HG03159 (cell line): ENCODE results near the gene ASNS.
"Not testable (repeated sequence)": the region's sequence is repeated elsewhere in the genome, so short reads cannot be mapped to it uniquely, and the experiment has no call there.

Source experiments
- ATAC-seq: cut with Tn5 transposase; IDR thresholded peaks from one replicate; pipeline ENCODE4 v1.9.1; 2021; ENCODE audit warnings: mild to moderate bottlenecking, moderate library complexity; ENCODE audit not compliant: unreplicated experiment

Gene ASNS, protein sequence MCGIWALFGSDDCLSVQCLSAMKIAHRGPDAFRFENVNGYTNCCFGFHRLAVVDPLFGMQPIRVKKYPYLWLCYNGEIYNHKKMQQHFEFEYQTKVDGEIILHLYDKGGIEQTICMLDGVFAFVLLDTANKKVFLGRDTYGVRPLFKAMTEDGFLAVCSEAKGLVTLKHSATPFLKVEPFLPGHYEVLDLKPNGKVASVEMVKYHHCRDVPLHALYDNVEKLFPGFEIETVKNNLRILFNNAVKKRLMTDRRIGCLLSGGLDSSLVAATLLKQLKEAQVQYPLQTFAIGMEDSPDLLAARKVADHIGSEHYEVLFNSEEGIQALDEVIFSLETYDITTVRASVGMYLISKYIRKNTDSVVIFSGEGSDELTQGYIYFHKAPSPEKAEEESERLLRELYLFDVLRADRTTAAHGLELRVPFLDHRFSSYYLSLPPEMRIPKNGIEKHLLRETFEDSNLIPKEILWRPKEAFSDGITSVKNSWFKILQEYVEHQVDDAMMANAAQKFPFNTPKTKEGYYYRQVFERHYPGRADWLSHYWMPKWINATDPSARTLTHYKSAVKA

DNA sequence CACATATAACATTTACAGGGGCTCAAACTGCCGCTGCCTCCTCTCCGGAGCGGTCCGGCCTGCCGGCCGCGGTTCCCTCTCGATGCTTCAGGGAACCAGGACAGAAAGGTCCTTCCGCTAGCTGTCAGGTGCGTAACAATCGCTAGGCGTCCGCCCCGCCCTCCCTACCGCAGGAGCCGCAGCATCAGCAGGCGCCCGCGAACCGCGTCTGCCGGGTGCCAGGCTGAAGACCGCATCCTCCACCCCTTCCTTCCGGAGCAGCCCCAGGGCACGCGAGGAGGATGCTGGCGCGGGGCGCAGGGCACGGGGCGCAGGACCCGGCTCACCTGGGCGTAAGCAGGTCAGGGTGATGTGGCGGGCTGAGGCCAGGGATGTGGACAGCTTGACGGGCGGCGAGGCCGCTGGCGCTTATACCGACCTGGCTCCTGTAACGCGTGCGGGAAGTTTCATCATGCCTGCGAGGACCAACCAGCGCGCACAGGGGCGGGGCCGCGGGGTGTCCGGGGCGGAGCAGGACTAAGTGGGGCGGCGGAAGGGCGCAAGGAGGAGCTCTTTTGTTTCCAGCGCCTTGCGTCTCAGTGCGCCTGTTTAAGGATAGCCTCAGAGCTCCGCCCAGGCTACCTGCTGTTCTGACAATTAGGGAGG lies at the start of gene ASNS:
TSS of gene ASNS (minus strand) at position 384 of the 645 bp plus-strand sequence. CDS start 3,252 bp downstream, outside the sequence.
- peak; percentile 99 for ATAC-seq

DNA sequence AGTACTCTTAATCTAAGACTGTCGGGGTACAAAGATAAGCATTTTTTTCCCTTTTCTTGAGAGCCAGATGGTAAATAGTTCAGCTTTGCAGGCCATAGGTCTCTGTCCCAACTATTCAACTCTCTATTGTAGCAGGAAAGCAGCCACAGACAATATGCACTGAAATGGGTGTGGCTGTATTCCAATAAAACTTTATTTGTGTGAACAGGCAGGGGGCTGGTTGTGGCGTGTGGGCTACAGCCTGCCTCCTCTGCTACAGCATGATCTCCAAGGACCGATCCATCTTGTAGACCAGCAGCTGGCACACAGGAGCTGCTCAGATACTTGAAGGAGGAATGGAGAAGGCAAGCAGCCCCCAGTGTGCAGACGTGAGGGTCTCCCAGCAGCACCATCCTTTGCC lies 49.0 kb upstream of the ASNS start:
- ATAC-seq = not testable (repeated sequence)

DNA sequence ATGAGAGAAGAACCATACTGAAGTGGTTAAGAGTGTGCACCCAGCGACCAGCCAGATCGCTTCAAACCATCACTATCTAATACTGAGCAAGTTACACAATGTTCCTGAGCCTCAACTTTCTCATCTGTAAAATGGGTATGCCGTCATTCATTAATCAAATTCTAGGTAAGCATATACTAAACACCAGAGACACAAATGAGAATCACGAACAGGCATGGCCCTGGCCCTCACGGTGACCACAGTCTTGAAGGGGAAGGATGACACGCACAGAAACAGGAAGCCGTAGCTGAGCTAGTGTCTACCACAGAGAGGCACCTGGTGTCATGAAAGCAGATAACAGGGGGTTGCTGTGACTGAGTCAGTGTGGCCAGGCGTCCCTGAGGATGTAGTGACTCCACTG lies 43.1 kb upstream of the ASNS start:
- not testable (repeated sequence) for ATAC-seq

DNA sequence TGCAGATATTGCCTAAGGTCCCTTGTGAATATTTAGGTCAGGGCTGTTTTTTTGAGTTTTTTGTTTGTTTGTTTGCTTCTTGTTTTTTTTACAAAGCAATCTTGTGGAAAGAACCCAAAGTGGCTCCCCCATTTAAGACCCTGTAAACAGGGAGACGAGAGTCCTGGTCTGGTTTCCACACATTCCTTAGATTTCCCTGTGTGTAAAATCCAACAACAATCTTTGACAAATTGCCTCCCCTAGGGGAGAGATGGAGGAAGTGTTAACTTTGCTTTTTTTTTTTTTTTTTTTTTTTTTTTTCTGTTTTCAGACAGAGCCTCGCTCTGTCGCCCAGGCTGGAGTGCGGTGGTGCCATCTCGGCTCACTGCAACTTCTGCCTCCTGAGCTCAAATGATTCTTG lies 40.1 kb upstream of the ASNS start:
- not testable (repeated sequence) for ATAC-seq

DNA sequence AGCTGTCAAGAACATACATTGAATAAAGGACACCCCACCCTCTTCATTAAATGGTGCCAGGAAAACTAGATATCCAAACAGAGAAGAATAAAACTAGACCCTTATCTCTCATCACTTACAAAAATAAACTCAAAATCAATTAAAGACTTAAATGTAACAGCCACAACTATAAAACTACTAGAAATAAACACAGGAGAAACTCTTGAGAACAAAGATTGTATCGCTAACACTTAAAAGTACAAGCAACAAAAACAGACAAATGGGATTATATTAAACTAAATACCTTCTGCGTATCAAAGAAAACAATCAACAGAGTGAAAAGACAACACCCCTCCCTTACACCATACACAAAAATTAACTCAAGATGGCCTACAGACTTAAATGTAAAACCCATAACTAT lies 24.7 kb upstream of the ASNS start:
- not testable (repeated sequence) for ATAC-seq

DNA sequence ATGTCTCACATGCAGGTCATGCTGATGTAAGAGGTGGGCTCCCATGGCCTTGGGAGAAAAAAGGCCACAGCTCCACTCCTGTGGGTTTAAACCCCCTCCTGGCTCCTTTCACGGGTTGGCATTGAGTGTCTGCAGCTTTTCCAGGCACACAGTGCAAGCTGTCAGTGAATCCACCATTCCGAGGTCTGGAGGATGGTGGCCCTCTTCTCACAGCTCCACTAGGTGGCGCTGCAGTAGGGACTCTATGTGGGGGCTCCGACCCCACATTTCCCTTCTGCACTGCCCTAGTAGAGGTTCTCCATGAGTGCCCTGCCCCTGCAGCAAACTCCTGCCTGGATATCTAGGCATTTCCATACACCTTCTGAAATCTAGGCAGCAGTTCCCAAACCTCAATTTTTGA lies 19.5 kb upstream of the ASNS start:
- not testable (repeated sequence) for ATAC-seq

DNA sequence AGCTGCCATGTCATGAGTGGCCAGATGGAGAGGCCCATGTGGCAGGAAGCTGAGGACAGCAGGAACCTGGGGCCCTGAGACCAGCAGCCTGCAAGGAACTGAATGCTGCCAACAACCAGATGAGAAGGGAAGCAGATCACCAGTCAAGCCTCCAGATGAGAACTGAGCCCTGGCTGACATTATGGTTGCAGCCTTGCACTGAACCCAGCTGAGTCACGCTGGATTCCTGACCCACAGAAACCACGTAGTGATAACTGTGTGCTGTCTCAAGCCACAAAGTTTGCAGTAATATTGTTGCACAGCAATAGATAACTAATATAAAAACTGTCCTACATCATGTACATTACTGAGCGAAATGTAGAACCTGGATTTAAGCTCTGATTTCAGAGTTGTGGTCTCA lies 7.3 kb upstream of the ASNS start:
- ATAC-seq = not testable (repeated sequence)

DNA sequence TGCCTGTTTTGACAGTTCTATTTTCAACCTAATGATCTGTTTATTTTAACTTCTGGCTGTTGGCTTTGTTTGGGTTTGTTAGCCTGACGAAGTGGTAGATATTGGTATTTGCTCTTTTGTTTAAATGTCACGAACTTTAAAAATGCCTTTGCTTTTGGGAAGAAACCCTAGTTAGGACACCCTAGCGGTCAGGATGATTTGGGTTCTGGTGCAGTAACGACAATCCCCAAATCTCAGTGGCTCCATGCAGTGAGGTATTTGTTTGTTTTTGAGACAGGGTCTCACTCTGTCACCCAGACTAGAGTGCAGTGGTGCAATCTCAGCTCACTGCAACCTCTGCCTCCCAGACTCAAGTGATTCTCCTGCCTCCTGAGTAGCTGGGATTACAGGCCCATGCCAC lies 2.7 kb upstream of the ASNS start:
- not testable (repeated sequence) for ATAC-seq

DNA sequence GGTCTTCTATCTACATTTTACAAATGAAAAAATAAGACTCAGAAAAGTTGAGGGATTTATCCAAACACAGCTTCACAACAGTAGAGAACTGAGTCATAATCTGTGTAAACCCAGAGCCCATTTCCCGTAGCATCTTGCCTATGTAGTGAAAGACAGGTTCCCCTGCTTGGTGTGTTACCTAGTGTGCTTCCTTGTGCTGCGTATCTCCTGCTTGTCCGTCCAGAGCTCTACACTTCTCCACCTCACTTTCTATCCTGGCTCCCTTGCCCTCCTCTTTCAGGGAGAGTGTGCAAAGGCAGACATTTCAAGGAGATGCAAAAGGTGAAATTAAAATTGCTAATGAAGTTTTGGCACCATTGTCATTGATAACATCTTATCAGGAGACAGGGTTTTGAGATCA lies 1.4 kb upstream of the ASNS start:
- ATAC-seq = no peak

DNA sequence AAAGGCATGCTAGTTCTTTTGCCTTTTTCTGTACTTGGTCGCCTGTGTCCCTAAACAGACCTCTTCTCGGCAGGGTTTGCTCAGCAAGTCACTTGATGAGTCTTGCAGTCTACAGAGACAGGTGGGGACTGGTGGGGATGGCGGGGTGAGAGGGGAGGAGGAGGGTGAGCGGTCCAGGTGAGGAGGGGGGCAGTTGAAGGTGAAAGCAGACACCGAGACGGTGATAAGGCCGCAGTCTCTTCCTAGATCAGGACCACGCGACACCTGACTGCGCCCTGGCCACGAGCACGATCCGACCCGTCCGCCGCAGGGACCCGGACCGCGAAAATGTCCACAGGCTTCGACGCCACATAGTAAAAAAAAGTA lies 566 bp downstream of the ASNS start:
- ATAC-seq = peak; percentile 27

DNA sequence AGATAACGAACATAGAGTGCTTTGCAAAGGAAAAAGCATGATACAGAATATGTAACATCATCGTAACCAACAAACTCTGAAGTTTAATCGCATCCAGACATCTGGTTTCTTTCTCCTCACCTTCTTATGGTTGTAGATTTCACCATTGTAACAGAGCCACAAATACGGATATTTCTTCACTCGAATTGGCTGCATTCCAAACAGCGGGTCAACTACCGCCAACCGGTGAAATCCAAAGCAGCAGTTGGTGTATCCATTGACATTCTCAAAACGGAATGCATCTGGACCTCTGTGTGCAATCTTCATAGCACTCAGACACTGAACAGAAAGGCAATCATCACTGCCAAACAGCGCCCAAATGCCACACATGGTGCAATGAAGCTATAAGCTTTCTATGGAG lies 3.4 kb downstream of the ASNS start:
- no peak for ATAC-seq

DNA sequence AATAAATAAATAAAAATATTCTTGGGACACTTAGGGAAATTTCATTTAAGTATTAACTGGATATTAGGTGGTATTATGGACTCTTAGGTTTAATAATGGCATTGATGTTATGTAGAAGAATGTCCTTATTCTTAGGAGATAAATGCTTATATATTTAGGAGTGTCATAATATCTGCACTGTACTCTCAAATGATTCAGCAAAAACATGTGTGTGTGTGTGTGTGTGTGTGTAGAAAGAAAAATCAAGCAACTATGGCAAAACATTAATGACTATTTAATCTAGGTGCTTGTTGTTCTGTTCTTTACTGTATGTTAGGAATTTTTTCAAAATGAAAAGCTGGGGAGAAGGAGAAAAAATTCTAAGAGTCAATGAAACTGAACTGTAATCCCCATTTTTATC lies 3.9 kb downstream of the ASNS start:
- ATAC-seq = no peak

DNA sequence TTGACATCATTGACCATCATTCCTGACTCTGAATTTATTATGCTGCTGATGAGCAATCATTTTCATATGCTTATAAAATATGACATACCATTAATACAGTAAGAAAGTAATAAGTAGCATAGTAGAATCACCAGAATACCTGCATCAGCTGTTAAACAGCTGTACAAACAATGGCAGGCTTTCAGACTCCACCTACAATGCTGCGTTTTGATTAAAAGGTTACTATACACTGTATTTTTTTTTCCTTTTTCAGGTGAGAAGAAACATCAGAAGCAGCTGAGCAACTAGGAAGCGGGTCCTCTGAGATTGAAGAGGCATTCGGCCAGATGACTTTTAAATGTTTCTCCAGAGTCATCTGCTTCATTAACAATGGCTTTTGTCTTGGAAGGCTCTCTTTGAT lies 7.1 kb downstream of the ASNS start:
- no peak for ATAC-seq

DNA sequence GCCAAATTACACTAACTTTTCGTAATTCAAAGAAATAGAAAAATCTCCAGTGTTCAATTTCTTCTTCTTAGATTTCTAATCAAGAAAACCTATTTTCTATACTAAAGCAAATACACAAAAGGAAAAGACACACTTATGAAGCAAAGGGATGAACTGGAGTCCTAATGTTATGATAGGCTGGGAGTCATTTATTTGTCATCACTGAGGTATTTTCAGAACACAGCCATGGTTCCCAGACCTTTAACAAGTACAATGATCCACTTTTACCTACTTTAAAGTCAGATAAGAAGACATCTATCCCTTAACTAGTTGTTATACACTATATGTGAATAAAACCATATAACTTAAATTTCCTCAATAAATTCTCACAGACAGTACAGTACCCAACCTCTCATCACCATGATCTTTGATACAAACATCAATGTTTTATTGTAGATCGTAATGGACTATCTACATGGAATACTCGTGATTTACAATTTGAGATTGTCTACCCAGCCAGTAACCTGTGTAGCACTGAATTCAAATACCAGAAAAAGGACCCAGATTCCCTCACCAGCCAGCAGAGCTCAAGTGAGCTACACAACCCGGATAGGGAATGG lies 12.5 kb downstream of the ASNS start:
- no peak for ATAC-seq

DNA sequence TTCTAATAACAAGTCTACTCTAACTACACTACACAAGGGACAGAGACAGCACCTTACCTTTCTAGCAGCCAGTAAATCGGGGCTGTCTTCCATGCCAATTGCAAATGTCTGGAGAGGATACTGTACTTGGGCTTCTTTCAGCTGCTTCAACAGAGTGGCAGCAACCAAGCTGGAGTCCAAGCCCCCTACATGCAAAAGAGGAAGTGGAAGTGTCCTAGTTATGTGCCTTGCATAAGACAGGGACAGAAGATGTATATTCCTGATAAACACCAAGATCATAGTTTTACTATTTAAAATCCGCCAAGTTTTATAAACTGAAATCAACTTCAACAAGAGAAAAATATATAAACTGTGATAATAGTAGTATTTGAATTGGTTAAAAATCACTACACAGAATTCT lies 14.0 kb downstream of the ASNS start:
- ATAC-seq = no peak

DNA sequence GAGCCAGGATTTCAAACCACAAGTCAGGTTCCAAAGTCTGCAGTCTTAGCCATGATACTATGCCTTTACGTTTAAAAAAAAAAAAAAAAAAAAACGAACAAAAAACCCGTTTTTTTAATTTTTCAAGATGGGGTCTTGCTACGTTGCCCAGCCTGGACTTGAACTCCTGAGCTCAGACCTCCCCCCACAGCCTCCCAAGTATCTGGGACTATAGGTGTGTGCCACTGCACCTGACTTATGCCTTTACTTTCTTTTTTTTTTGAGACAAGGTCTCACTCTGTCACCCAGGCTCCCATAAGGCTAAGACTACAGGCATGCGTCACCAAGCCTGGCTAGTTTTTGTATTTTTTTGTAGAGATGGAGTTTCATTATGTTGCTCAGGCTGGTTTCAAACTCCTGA lies 14.7 kb downstream of the ASNS start:
- ATAC-seq = no peak

DNA sequence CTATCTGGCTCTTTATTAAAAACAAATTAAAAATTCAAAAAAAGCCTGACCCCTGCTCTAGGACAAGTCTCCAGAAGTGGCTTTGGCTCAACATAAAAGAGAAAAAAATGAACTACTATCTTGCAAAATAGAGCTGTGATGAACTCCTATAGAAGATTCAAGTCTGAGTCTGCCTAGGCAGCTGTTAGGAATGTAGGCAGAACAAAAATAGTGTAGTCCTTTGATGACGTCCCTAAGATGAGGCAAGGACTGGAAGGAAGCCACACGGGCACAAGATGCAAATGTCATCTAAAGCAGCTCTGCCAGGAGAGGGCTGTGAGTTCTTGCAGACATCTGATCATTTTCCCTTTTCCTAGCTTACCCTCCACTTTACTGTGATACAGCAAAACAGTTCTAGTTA lies 20.5 kb downstream of the ASNS start:
- no peak for ATAC-seq

DNA sequence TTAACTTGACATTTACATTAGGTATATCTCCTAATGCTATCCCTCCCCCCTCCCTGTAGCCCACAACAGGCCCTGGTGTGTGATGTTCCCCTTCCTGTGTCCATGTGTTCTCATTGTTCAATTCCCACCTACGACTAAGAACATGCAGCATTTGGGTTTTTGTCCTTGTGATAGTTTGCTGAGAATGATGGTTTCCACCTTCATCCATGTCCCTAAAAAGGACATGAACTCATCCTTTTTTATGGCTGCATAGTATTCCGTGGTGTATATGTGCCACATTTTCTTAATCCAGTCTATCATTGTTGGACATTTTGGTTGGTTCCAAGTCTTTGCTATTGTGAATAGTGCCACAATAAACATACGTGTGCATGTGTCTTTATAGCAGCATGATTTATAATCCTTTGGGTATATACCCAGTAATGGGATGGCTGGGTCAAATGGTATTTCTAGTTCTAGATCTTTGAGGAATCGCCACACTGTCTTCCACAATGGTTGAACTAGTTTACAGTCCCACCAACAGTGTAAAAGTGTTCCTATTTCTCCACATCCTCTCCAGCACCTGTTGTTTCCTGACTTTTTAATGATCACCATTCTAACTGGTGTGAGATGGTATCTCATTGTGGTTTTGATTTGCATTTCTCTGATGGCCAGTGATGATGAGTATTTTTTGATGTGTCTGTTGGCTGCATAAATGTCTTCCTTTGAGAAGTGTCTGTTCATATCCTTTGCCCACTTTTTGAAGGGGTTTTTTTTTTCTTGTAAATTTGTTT lies 21.8 kb downstream of the ASNS start:
- ATAC-seq = not testable (repeated sequence)

DNA sequence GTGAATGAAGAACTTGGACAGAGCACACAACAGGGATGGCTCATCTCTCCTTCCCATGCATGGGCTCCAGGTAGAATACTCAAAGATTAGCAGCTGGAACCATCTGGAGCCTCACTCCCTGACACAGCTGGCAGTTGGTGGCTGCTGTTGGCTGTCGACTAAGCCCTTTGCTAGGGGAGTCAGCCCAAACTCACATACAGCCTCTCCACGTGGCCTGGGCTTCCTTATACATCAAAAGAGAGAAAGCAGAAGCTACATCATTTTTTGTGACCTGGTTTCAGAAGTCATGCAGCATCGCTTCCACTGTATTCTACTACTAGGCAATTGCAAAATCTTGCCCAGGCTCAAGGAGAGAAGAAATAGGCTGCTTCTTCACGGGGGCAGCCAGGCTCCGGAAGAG lies 24.4 kb downstream of the ASNS start:
- no peak for ATAC-seq

DNA sequence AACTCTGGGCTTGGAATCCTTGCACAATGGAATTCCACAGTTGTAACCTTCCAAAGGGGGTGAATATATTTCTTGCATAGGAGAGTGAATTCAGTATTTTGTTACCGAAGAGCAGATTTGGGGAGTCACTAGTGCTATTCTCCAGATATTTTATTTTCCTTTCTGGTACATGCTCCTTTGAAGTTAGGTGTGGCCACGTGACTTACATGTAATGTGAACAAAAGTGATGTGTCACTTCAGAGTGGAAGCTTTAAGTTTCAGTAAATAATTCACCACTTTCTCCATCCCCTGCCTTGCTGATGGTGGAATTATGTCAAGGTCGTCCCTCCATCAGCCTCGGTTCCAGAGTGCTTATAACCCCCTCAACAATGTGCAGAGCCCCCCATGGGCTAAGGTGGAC lies 25.3 kb downstream of the ASNS start:
- ATAC-seq = no peak

DNA sequence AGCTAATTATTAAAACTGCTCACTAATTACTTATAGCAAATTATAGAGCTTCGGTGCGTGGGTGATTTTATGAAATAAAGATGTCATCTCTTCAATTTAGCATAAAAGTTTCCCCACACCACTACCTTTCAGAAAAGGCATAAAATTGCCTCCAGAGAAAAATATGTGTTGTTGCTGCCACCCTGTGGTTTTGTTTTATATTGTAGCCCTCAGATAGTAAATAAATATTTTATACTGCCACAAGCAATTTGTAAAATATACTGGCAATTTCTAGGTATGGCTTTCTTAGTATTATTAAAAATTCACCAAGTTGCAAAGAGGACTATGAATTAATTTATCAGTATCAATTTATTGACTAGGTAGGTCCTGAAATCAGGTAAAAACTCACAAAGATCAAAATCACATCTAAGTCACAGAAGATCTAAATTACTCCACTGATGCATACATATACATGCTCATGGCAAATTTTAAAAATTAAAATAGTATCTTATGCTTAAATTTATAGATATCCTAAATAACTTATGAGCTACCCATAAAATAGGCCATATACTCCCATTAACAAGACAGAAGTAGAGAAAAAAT lies 26.5 kb downstream of the ASNS start:
- ATAC-seq = no peak
